Inflammatory macrophage (primary cell): Measurements from ENCODE around the gene EDNRA.

ENCODE experiments used
- DNase-seq, 2 donors: peaks; one replicate each; pipeline ENCODE4 v3.0.0-alpha.2; 2020 to 2022

The EDNRA gene

GRCh38 chr4:147590249-147590920, 109.5 kb downstream of the EDNRA start:
- DNase-seq = peak; percentile 27 to 51

GRCh38 chr4:147591106-147591505, 110.2 kb downstream of the EDNRA start:
- no peak for DNase-seq

- no peak for DNase-seq
Observed at GRCh38 chr4:147594107-147594506, 113.2 kb downstream of the EDNRA start.
